Adipose tissue (tissue), 3 donors: ENCODE results near the gene LRRN4. TPM values are rescaled to one million over a fixed set of nuclear protein-coding genes. Genes with fewer than 3 reads are reported as not detected.

ENCODE experiments used
- H3K27ac ChIP-seq: one replicate; pipeline ENCODE4 v1.5.1; 2013; ENCODE audit warnings: low read depth, low read length
- WGBS, 3 donors: extraction: QIAGEN DNeasy Blood & Tissue Kit; methylation state at CpG; one replicate each; pipeline ENCODE4 v1.1.7; 2013; 5-methylcytosine and 5-hydroxymethylcytosine counted together
- polyA plus RNA-seq, 3 donors: library from polyadenylated mRNA; stranded (reverse); fragments of 200-250 nt; gene quantifications; one replicate each; pipeline ENCODE4 v1.2.3, GENCODE V29; 2013
- donor health status: healthy with polysubstance abuse.
- donor health status: Bipolar disorder and iron deficiency.
- donor health status: healthy.

Gene LRRN4
- polyA plus RNA-seq, 3 donors: 0.69 to 1.7 (median 1.0) TPM

DNA sequence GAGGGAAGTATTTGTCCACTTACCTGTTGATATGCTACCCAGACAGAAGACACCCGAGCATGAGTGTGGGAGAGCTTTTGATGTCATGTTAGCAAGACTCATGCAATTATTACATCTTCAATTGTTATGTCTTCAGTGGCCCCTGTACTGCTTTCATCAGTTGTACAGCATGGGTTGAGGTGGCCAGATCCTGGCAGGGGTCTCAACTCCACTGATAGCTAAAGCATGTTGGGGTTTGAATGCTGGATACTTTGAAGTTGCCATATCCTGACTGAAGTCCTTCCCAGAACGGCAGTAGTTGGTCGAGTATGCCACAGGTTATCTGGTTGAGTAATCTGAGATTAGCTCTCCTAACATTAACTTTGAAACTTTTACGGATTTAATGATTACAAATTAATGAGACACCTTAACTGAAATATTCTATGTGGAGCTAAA lies 46.7 kb downstream of the LRRN4 start:
- H3K27ac ChIP-seq: no peak overlapping the region

DNA sequence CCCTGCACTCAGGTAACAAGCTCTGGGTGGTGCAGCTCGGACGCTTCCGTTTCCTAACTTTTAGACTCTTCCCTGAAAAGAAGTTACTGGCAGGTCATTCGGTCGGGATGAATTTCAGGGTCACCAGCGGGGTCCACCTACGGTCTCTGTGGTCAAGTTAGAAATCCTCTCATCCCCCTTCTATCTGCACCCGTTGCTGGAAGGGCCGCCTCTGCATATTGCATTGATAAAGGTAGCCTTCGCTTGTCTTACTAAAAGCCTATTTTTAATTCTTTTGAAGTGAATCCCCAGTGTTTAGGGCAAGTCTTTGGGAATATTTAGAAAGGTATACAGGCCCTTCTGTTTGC lies 47.3 kb downstream of the LRRN4 start:
- 0 to 1% (median 0%) methylated on average over 10 of the region's 10 CpGs for WGBS, 3 donors
- H3K27ac ChIP-seq: no peak overlapping the region

More for the DNA sequence above, 46.7 kb downstream of the LRRN4 start:
- WGBS, 3 donors: 7 to 9% (median 8%) methylated on average over 4 of the region's 4 CpGs

- no peak overlapping the region for H3K27ac ChIP-seq
- WGBS, 3 donors: 76 to 85% (median 83%) methylated on average over 8 of the region's 8 CpGs
Measured at GRCh38 chr20:6000871-6001270, 53.0 kb downstream of the LRRN4 start.

GRCh38 chr20:5999783-6000182 lies 54.1 kb downstream of the LRRN4 start:
- H3K27ac ChIP-seq: no peak overlapping the region
- 95 to 99% (median 96%) methylated on average over 9 of the region's 9 CpGs for WGBS, 3 donors

- 58 to 93% (median 64%) methylated on average over 1 of the region's 1 CpG for WGBS, 3 donors
- no peak overlapping the region for H3K27ac ChIP-seq
Measured at GRCh38 chr20:5996765-5997164, 57.1 kb downstream of the LRRN4 start.

DNA sequence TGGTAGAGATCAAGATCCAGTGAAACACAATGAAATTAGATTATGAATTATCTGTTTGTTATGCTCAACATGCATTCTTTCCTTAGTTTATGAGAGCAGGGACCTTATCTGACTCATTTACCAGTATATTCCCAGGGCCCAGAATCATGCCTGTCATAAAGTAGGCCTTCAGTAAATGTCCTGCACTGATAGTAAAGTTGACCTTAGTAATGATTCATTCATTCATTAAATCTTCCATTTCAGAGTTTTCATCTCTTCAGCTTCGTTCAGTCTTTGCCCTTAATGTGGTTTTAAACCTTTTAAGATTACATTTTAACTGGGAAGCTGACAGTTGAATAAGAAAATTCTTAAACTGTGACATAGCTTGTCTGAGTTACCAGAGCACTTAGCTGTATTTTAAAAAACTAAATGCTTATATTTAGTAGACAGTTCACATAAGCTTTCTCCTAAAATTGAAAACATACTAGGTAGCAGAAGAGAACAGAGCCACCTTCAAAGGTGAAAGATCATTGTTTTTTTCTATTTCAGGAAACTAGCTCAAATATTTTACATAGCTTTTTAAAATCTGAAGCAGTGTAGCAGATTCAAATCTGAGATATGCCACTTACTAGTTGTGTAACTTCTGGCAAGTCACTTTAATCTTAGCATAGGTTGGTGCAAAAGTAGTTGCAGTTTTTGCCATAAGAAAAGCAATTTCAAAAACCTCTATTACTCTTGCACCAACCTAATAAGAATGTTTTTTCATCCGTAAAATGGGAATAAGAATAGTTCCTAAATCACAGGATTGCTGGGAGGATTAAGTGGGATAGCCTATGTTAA lies 62.0 kb downstream of the LRRN4 start:
- WGBS, 3 donors: 77 to 92% (median 83%) methylated on average over 2 of the region's 2 CpGs
- H3K27ac ChIP-seq: no peak overlapping the region

DNA sequence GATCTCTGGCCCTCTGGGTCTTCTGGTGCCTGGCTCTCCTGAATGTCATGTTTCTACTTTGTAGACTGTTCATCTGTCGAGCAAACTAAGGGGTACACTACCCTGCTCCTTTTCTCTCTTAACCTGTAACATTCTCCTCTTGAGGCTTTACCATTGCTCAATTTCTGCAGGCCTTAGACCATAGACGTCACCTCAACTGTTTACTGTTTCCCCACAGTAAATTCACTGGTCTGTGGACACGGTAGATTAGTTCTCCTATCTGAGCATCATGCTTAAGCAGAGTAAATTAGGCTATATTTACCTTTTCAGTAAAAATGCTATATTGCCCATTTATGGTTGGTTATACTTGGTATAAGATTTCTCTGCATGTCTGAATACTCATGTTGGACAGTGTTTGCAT lies 62.9 kb downstream of the LRRN4 start:
- 79 to 88% (median 84%) methylated on average over 3 of the region's 3 CpGs for WGBS, 3 donors
- H3K27ac ChIP-seq: no peak overlapping the region

Other genes with a start within 250 kb of the LRRN4 start
- gene CHGB, start 142.6 kb downstream of the LRRN4 start, polyA plus RNA-seq: 10 to 100 TPM in 1 of 3 donors, under 1 TPM in 2; 0.22 to 26.4 (median 0.39) TPM
- 10 to 100 TPM in 1 of 3 donors, 1 to 10 TPM in 2; 5.9 to 11.9 (median 8.9) TPM for gene TRMT6, start 103.5 kb downstream of the LRRN4 start, polyA plus RNA-seq
- gene MCM8, start 103.4 kb downstream of the LRRN4 start, polyA plus RNA-seq: 1 to 10 TPM; 1.7 to 4.3 (median 2.6) TPM
- 100 to 1,000 TPM in 1 of 3 donors, 10 to 100 TPM in 2; 29.9 to 125 (median 73.4) TPM for gene CRLS1, start 47.9 kb downstream of the LRRN4 start, polyA plus RNA-seq
- gene FERMT1, start 69.0 kb upstream of the LRRN4 start, polyA plus RNA-seq: 1 to 10 TPM in 2 of 3 donors, under 1 TPM in 1; 0.74 to 1.4 (median 1.0) TPM